ENCODE results near the gene COMMD10. TPM values are rescaled to one million over a fixed set of nuclear protein-coding genes. Genes with fewer than 3 reads are reported as not detected.
A peak's percentile ranks its signal among the peaks of the same experiment; 100 is the strongest.

COMMD10 gene
- total and polyA plus RNA-seq, 2 experiments from 2014 or later = 26.0 to 38.9 TPM

DNA sequence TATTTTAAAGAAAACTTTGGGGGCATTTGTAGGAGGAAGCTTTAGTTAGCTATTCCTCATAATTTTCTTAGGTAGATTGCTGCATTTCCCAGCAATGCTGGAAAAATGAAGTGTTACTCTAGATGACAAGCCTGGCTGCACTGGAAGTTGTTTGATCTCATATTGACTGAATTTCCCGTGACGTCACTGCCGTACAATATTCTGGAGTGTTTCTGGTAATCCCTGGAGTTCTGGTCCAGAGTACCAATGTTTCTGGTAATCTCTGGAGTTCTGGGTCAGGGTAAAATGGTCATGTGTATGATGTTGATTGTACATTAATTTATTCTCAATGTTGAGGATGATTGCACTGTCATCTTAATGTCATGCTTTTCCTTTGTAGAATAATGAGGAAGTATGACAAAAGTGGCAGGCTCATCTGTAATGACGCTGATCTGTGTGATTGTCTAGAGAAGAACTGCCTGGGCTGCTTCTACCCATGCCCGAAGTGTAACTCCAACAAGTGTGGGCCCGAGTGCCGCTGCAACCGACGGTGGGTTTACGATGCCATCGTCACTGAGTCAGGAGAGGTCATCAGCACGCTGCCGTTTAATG is 26.4 kb upstream of the COMMD10 start:
- WGBS, 2 experiments (ENCODE audit: low coverage in 1 of 2, low lambda C conversion rate in 2 of 2, missing lambda C conversion rate in 2 of 2) = 77 to 79% methylated on average over 13 of the region's 13 CpGs
- H3K27ac ChIP-seq = no peak overlapping the region
- no peaks in the 10 kb centered on the region for H4K20me1 ChIP-seq (ENCODE audit: insufficient read depth)
- H3K9ac ChIP-seq = no peak overlapping the region
- H3K9me2 ChIP-seq (ENCODE audit: insufficient read depth) = no peaks in the 10 kb centered on the region
- H3K36me3 ChIP-seq (ENCODE audit: low read depth) = no peaks in the 10 kb centered on the region
- no peaks in the 10 kb centered on the region for H3K79me2 ChIP-seq (ENCODE audit: insufficient read depth)
- no peaks in the 10 kb centered on the region for H3K4me1 ChIP-seq (ENCODE audit: insufficient read depth)
- H2AFZ ChIP-seq = no peak overlapping the region
- no peaks in the 10 kb centered on the region for H3F3A ChIP-seq (ENCODE audit: insufficient read depth)
- in situ Hi-C loops (cut with MboI) = loop anchor here (25.0 kb wide), 1 partner anchor 746 kb away; no protein-coding TSS in a partner anchor
- H3K4me2 ChIP-seq (ENCODE audit: unreplicated experiment) = no peak overlapping the region
- no peak for DNase-seq
- no peak overlapping the region for H3K4me3 ChIP-seq
- H3K27me3 ChIP-seq (replicated peaks; ENCODE audit: insufficient read depth) = no peaks in the 10 kb centered on the region
- no peak for TF ChIP-seq EZH2 (IDR thresholded peaks at IDR 0.05; ENCODE audit: insufficient read depth, poor library complexity, severe bottlenecking)
- no peak for TF ChIP-seq EZH2phosphoT487 (IDR thresholded peaks at IDR 0.05; ENCODE audit: insufficient read depth, low read depth)
- H3K9me3 ChIP-seq (ENCODE audit: low read depth) = no peaks in the 10 kb centered on the region

DNA sequence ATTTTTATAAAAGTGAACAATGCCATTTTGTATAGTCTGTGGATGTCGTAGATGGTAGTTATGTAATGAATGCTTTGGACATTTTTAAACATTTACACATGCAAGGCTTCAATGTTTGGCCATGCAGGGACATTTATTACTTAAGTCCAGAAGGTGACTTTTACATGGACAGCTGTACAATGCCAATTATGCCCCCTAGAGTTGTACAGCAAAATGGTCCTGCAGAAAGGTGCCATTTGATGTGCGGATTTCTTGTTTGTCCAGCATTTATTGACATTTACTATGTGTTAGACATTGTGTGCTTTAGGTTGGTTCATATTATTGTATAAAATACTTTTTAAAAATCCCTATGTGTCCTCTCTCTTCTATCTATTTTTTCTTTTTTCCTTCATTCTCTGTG is 22.5 kb upstream of the COMMD10 start:
- no peak overlapping the region for H3K4me3 ChIP-seq
- H3K79me2 ChIP-seq (ENCODE audit: insufficient read depth) = no peaks in the 10 kb centered on the region
- H3K4me1 ChIP-seq (ENCODE audit: insufficient read depth) = no peaks in the 10 kb centered on the region
- no peak overlapping the region for H2AFZ ChIP-seq
- H3K9me3 ChIP-seq (ENCODE audit: low read depth) = no peaks in the 10 kb centered on the region
- no peaks in the 10 kb centered on the region for H3K27me3 ChIP-seq (replicated peaks; ENCODE audit: insufficient read depth)
- no peak overlapping the region for H3K9ac ChIP-seq
- H3K9me2 ChIP-seq (ENCODE audit: insufficient read depth) = no peaks in the 10 kb centered on the region
- in situ Hi-C loops (cut with MboI) = loop anchor here (10.0 to 25.0 kb wide), 2 partner anchors 178 to 750 kb away; no protein-coding TSS in a partner anchor
- H3F3A ChIP-seq (ENCODE audit: insufficient read depth) = no peaks in the 10 kb centered on the region
- no peaks in the 10 kb centered on the region for H3K36me3 ChIP-seq (ENCODE audit: low read depth)
- TF ChIP-seq EZH2 (IDR thresholded peaks at IDR 0.05; ENCODE audit: insufficient read depth, poor library complexity, severe bottlenecking) (no peak), EZH2phosphoT487 (IDR thresholded peaks at IDR 0.05; ENCODE audit: insufficient read depth, low read depth) (no peak)
- H3K4me2 ChIP-seq (ENCODE audit: unreplicated experiment) = no peak overlapping the region
- H3K27ac ChIP-seq = no peak overlapping the region
- H4K20me1 ChIP-seq (ENCODE audit: insufficient read depth) = no peaks in the 10 kb centered on the region
- DNase-seq = no peak
- WGBS, 2 experiments (ENCODE audit: low coverage in 1 of 2, low lambda C conversion rate in 2 of 2, missing lambda C conversion rate in 2 of 2) = 79 to 90% methylated on average over 2 of the region's 2 CpGs

DNA sequence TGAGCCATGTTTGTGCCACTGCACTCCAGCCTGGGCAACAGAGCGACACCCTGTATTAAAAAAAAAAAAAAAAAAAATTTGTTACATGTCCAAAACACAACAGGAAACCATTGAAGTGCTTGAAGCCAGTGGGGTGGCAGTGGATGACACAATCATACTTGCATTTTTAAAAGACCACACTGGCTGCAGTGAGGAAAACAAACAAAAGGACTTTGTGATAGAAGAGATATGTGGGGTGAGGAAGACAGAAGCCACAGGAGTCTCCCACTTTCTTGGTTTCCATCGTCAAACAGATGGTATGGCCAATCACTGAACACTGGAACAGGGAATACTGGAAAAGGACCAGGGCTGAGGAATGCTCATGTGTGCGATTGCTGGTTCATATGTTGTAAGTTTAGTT is 20.9 kb upstream of the COMMD10 start:
- H3K9me2 ChIP-seq (ENCODE audit: insufficient read depth) = no peaks in the 10 kb centered on the region
- no peak overlapping the region for H2AFZ ChIP-seq
- H3K79me2 ChIP-seq (ENCODE audit: insufficient read depth) = no peaks in the 10 kb centered on the region
- H3K9me3 ChIP-seq (ENCODE audit: low read depth) = no peaks in the 10 kb centered on the region
- H3K27ac ChIP-seq = no peak overlapping the region
- H4K20me1 ChIP-seq (ENCODE audit: insufficient read depth) = no peaks in the 10 kb centered on the region
- in situ Hi-C loops (cut with MboI) = loop anchor here (10.0 to 25.0 kb wide), 2 partner anchors 179 to 752 kb away; no protein-coding TSS in a partner anchor
- H3K36me3 ChIP-seq (ENCODE audit: low read depth) = no peaks in the 10 kb centered on the region
- no peaks in the 10 kb centered on the region for H3K27me3 ChIP-seq (replicated peaks; ENCODE audit: insufficient read depth)
- no peak overlapping the region for H3K4me2 ChIP-seq (ENCODE audit: unreplicated experiment)
- H3K4me1 ChIP-seq (ENCODE audit: insufficient read depth) = no peaks in the 10 kb centered on the region
- WGBS, 2 experiments (ENCODE audit: low coverage in 1 of 2, low lambda C conversion rate in 2 of 2, missing lambda C conversion rate in 2 of 2) = 36 to 41% methylated on average over 3 of the region's 3 CpGs
- H3K4me3 ChIP-seq = no peak overlapping the region
- no peaks in the 10 kb centered on the region for H3F3A ChIP-seq (ENCODE audit: insufficient read depth)
- no peak overlapping the region for H3K9ac ChIP-seq
- TF ChIP-seq EZH2 (IDR thresholded peaks at IDR 0.05; ENCODE audit: insufficient read depth, poor library complexity, severe bottlenecking) (no peak), EZH2phosphoT487 (IDR thresholded peaks at IDR 0.05; ENCODE audit: insufficient read depth, low read depth) (no peak)
- no peak for DNase-seq

DNA sequence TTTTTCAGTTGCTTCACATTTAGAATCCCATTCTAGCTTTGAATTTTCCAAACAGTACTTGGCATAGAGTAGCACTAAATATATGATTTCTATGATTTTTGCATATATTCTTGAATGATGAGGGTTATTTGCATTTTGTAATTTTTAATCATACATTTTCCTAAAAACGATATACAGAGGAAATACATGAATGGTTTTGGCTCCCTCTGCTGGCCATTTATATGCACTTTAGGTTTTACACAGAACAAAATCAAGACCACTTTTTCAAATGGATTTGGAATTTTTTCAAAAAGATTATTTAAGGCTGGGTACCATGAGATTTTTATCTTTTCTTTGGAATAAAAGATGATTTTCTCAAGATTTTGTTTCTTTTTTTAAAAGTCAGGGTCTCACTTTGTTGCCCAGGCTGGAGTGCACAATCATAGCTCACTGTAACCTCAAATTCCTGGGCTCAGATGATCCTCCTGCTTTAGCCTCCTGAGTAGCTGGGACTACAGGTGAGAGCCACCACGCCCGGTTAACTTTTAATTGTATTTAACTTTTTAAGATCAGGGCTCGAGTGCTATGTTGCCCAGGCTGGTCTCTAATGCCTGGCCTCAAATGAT is 16.7 kb upstream of the COMMD10 start:
- no peaks in the 10 kb centered on the region for H4K20me1 ChIP-seq (ENCODE audit: insufficient read depth)
- no peak overlapping the region for H3K27ac ChIP-seq
- no peak overlapping the region for H3K4me2 ChIP-seq (ENCODE audit: unreplicated experiment)
- H3F3A ChIP-seq (ENCODE audit: insufficient read depth) = no peaks in the 10 kb centered on the region
- no peaks in the 10 kb centered on the region for H3K79me2 ChIP-seq (ENCODE audit: insufficient read depth)
- TF ChIP-seq EZH2phosphoT487 (IDR thresholded peaks at IDR 0.05; ENCODE audit: insufficient read depth, low read depth) (no peak), EZH2 (IDR thresholded peaks at IDR 0.05; ENCODE audit: insufficient read depth, poor library complexity, severe bottlenecking) (no peak)
- DNase-seq = peak; percentile 75
- no peaks in the 10 kb centered on the region for H3K27me3 ChIP-seq (replicated peaks; ENCODE audit: insufficient read depth)
- no peak overlapping the region for H3K4me3 ChIP-seq
- H3K4me1 ChIP-seq (ENCODE audit: insufficient read depth) = no peaks in the 10 kb centered on the region
- WGBS, 2 experiments (ENCODE audit: low coverage in 1 of 2, low lambda C conversion rate in 2 of 2, missing lambda C conversion rate in 2 of 2) = 2 to 8% methylated on average over 4 of the region's 4 CpGs
- no peaks in the 10 kb centered on the region for H3K9me2 ChIP-seq (ENCODE audit: insufficient read depth)
- no peak overlapping the region for H3K9ac ChIP-seq
- H3K9me3 ChIP-seq (ENCODE audit: low read depth) = no peaks in the 10 kb centered on the region
- peak overlapping the region; percentile 14; the same call in 1 of the 2 replicates for H2AFZ ChIP-seq
- in situ Hi-C loops (cut with MboI) = loop anchor here (10.0 to 25.0 kb wide), 2 partner anchors 183 to 756 kb away; no protein-coding TSS in a partner anchor
- H3K36me3 ChIP-seq (ENCODE audit: low read depth) = no peaks in the 10 kb centered on the region

All from GM23248 (cell line).